ENCODE measurements around the gene CDC42BPB.

The CDC42BPB gene

GRCh38 chr14:102911541-102911951 lies 145.8 kb downstream of the CDC42BPB start:
- Histone ChIP-seq H3K9ac (ENCODE audit: low read depth, low read length) (no peak overlapping the region), H3K27me3 (ENCODE audit: insufficient read depth, low read length, poor library complexity) (no peaks in the 10 kb centered on the region), H3K4me2 (ENCODE audit: insufficient read depth, low read length) (no peak overlapping the region), H3K9me3 (ENCODE audit: insufficient read depth, low read length, severe bottlenecking) (no peaks in the 10 kb centered on the region), H3K79me2 (ENCODE audit: insufficient read depth, low read length) (no peaks in the 10 kb centered on the region), H3K4me1 (ENCODE audit: insufficient read depth, low read length) (no peaks in the 10 kb centered on the region), H3K27ac (ENCODE audit: low read length) (no peak overlapping the region), H2AFZ (ENCODE audit: low read depth, low read length) (no peak overlapping the region), H3K36me3 (ENCODE audit: insufficient read depth, low read length) (peaks cover 23% of the 10 kb centered on the region), H3K4me3 (ENCODE audit: low read depth in 1 of 2, low read length in 2 of 2) (no peak overlapping the region), H4K20me1 (ENCODE audit: insufficient read depth, low read length) (peaks cover 16% of the 10 kb centered on the region)
- TF ChIP-seq CTCF (IDR thresholded peaks at IDR 0.05; ENCODE audit: borderline replicate concordance, extremely low read depth, low read length, poor library complexity, severe bottlenecking) (no peak), EZH2 (IDR thresholded peaks at IDR 0.05; ENCODE audit: borderline replicate concordance, low read depth, low read length, severe bottlenecking) (no peak)
- DNase-seq, result no peak
- no peak for ATAC-seq (ENCODE audit: insufficient read depth, low read depth)

GRCh38 chr14:102910442-102910841 lies 146.9 kb downstream of the CDC42BPB start:
- Histone ChIP-seq H3K4me2 (ENCODE audit: insufficient read depth, low read length) (no peak overlapping the region), H3K36me3 (ENCODE audit: insufficient read depth, low read length) (peaks cover 32% of the 10 kb centered on the region), H4K20me1 (ENCODE audit: insufficient read depth, low read length) (peaks cover 16% of the 10 kb centered on the region), H3K4me3 (ENCODE audit: low read depth in 1 of 2, low read length in 2 of 2) (no peak overlapping the region), H3K9me3 (ENCODE audit: insufficient read depth, low read length, severe bottlenecking) (no peaks in the 10 kb centered on the region), H3K4me1 (ENCODE audit: insufficient read depth, low read length) (no peaks in the 10 kb centered on the region), H3K9ac (ENCODE audit: low read depth, low read length) (no peak overlapping the region), H3K27me3 (ENCODE audit: insufficient read depth, low read length, poor library complexity) (no peaks in the 10 kb centered on the region), H3K27ac (ENCODE audit: low read length) (no peak overlapping the region), H3K79me2 (ENCODE audit: insufficient read depth, low read length) (no peaks in the 10 kb centered on the region), H2AFZ (ENCODE audit: low read depth, low read length) (no peak overlapping the region)
- ATAC-seq (ENCODE audit: insufficient read depth, low read depth), result no peak
- TF ChIP-seq EZH2 (IDR thresholded peaks at IDR 0.05; ENCODE audit: borderline replicate concordance, low read depth, low read length, severe bottlenecking) (no peak), CTCF (IDR thresholded peaks at IDR 0.05; ENCODE audit: borderline replicate concordance, extremely low read depth, low read length, poor library complexity, severe bottlenecking) (no peak)
- no peak for DNase-seq

- Histone ChIP-seq H3K36me3 (ENCODE audit: insufficient read depth, low read length) (peaks cover 37% of the 10 kb centered on the region), H3K9ac (ENCODE audit: low read depth, low read length) (no peak overlapping the region), H3K4me2 (ENCODE audit: insufficient read depth, low read length) (no peak overlapping the region), H3K4me1 (ENCODE audit: insufficient read depth, low read length) (no peaks in the 10 kb centered on the region), H3K79me2 (ENCODE audit: insufficient read depth, low read length) (no peaks in the 10 kb centered on the region), H2AFZ (ENCODE audit: low read depth, low read length) (no peak overlapping the region), H3K27me3 (ENCODE audit: insufficient read depth, low read length, poor library complexity) (no peaks in the 10 kb centered on the region), H3K27ac (ENCODE audit: low read length) (no peak overlapping the region), H3K9me3 (ENCODE audit: insufficient read depth, low read length, severe bottlenecking) (no peaks in the 10 kb centered on the region), H4K20me1 (ENCODE audit: insufficient read depth, low read length) (peaks cover 16% of the 10 kb centered on the region), H3K4me3 (ENCODE audit: low read depth in 1 of 2, low read length in 2 of 2) (no peak overlapping the region)
- no peak for ATAC-seq (ENCODE audit: insufficient read depth, low read depth)
- no peak for TF ChIP-seq CTCF (IDR thresholded peaks at IDR 0.05; ENCODE audit: borderline replicate concordance, extremely low read depth, low read length, poor library complexity, severe bottlenecking)
- no peak for TF ChIP-seq EZH2 (IDR thresholded peaks at IDR 0.05; ENCODE audit: borderline replicate concordance, low read depth, low read length, severe bottlenecking)
- no peak for DNase-seq
Observed at GRCh38 chr14:102909911-102910310, 147.4 kb downstream of the CDC42BPB start.

- no peaks in the 10 kb centered on the region for H3K27me3 ChIP-seq (ENCODE audit: insufficient read depth, low read length, poor library complexity)
- H3K4me1 ChIP-seq (ENCODE audit: insufficient read depth, low read length), result no peaks in the 10 kb centered on the region
- peaks cover 16% of the 10 kb centered on the region for H4K20me1 ChIP-seq (ENCODE audit: insufficient read depth, low read length)
- H2AFZ ChIP-seq (ENCODE audit: low read depth, low read length), result no peak overlapping the region
- no peak overlapping the region for H3K4me2 ChIP-seq (ENCODE audit: insufficient read depth, low read length)
- H3K79me2 ChIP-seq (ENCODE audit: insufficient read depth, low read length), result no peaks in the 10 kb centered on the region
- no peak overlapping the region for H3K9ac ChIP-seq (ENCODE audit: low read depth, low read length)
- DNase-seq (no peak), ATAC-seq (ENCODE audit: insufficient read depth, low read depth) (no peak)
- no peak for TF ChIP-seq EZH2 (IDR thresholded peaks at IDR 0.05; ENCODE audit: borderline replicate concordance, low read depth, low read length, severe bottlenecking)
- no peak for TF ChIP-seq CTCF (IDR thresholded peaks at IDR 0.05; ENCODE audit: borderline replicate concordance, extremely low read depth, low read length, poor library complexity, severe bottlenecking)
- no peak overlapping the region for H3K4me3 ChIP-seq (ENCODE audit: low read depth in 1 of 2, low read length in 2 of 2)
- H3K9me3 ChIP-seq (ENCODE audit: insufficient read depth, low read length, severe bottlenecking), result no peaks in the 10 kb centered on the region
- peaks cover 37% of the 10 kb centered on the region for H3K36me3 ChIP-seq (ENCODE audit: insufficient read depth, low read length)
- no peak overlapping the region for H3K27ac ChIP-seq (ENCODE audit: low read length)
Observed at GRCh38 chr14:102909462-102909861, 147.9 kb downstream of the CDC42BPB start.

Data from DND-41 (cell line).